Trophoblast cell (in vitro differentiated cells and primary cell): Measurements from ENCODE around the gene MYOG.

Source experiments
- DNase-seq, 2 donors: peaks; one replicate each; pipeline ENCODE4 v3.0.0-alpha.2; 2016
- H2AFZ ChIP-seq: 2 replicates; pipeline ENCODE4 v1.6.1; 2013; ENCODE audit warnings: low read length, moderate library complexity, mild to moderate bottlenecking; ENCODE audit not compliant: insufficient read depth, poor library complexity
- H2AK5ac ChIP-seq: 2 replicates; pipeline ENCODE4 v1.6.1; 2013; ENCODE audit warnings: mild to moderate bottlenecking, low read length
- H2BK120ac ChIP-seq: 2 replicates; pipeline ENCODE4 v1.6.1; 2013; ENCODE audit warnings: low read length, mild to moderate bottlenecking, moderate library complexity; ENCODE audit not compliant: insufficient read depth, poor library complexity
- H2BK12ac ChIP-seq: 2 replicates; pipeline ENCODE4 v1.6.1; 2013; ENCODE audit warnings: mild to moderate bottlenecking, low read length, moderate library complexity
- H2BK5ac ChIP-seq: 2 replicates; pipeline ENCODE4 v1.6.1; 2013; ENCODE audit warnings: low read length, low read depth, moderate library complexity, mild to moderate bottlenecking; ENCODE audit not compliant: poor library complexity
- H3K14ac ChIP-seq: 2 replicates; pipeline ENCODE4 v1.6.1; 2013; ENCODE audit warnings: mild to moderate bottlenecking, low read length
- H3K18ac ChIP-seq: 2 replicates; pipeline ENCODE4 v1.6.1; 2013; ENCODE audit warnings: mild to moderate bottlenecking, low read length
- H3K23ac ChIP-seq: 2 replicates; pipeline ENCODE4 v1.6.1; 2013; ENCODE audit warnings: low read length
- H3K27ac ChIP-seq: 2 replicates; pipeline ENCODE4 v1.5.1; 2013; ENCODE audit warnings: low read depth, mild to moderate bottlenecking, inconsistent platforms, low read length, moderate library complexity
- H3K27me3 ChIP-seq: 2 replicates; pipeline ENCODE4 v1.6.1; 2013; ENCODE audit warnings: inconsistent platforms, mild to moderate bottlenecking, low read length, moderate library complexity; ENCODE audit not compliant: insufficient read depth
- H3K36me3 ChIP-seq, 2 experiments: 1 replicate in 1 of 2; 2 replicates in 1 of 2; pipeline ENCODE4 v1.6.1; 2013; ENCODE audit warnings: low read length in 2 of 2, mild to moderate bottlenecking in 2 of 2, moderate library complexity in 1 of 2; ENCODE audit not compliant: insufficient read depth in 2 of 2, control insufficient read depth in 1 of 2
- H3K4ac ChIP-seq: 2 replicates; pipeline ENCODE4 v1.6.1; 2013; ENCODE audit warnings: low read depth, mild to moderate bottlenecking, low read length, moderate library complexity
- H3K4me1 ChIP-seq, 2 experiments: 1 replicate in 1 of 2; 2 replicates in 1 of 2; pipeline ENCODE4 v1.6.1; 2013; ENCODE audit warnings: low read length in 2 of 2, mild to moderate bottlenecking in 2 of 2, moderate library complexity in 1 of 2; ENCODE audit not compliant: insufficient read depth in 2 of 2, control insufficient read depth in 1 of 2
- H3K4me2 ChIP-seq: 2 replicates; pipeline ENCODE4 v1.6.1; 2013; ENCODE audit warnings: inconsistent platforms, mild to moderate bottlenecking, low read length, moderate library complexity
- H3K4me3 ChIP-seq: 2 replicates; pipeline ENCODE4 v1.5.1; 2013; ENCODE audit warnings: mild to moderate bottlenecking, low read depth, low read length, inconsistent platforms
- H3K79me1 ChIP-seq: one replicate; pipeline ENCODE4 v1.6.1; 2013; ENCODE audit warnings: low read length
- H3K79me2 ChIP-seq: 2 replicates; pipeline ENCODE4 v1.6.1; 2013; ENCODE audit warnings: low read length, mild to moderate bottlenecking; ENCODE audit not compliant: control insufficient read depth, insufficient read depth, poor library complexity
- H3K9ac ChIP-seq: 2 replicates; pipeline ENCODE4 v1.6.1; 2013; ENCODE audit warnings: mild to moderate bottlenecking, low read length
- H3K9me3 ChIP-seq: 2 replicates; pipeline ENCODE4 v1.6.1; 2013; ENCODE audit warnings: low read depth, mild to moderate bottlenecking, control low read depth, inconsistent platforms, low read length; ENCODE audit not compliant: insufficient read depth
- H4K12ac ChIP-seq: 2 replicates; pipeline ENCODE4 v1.6.1; 2013; ENCODE audit warnings: low read depth, mild to moderate bottlenecking, low read length, moderate library complexity
- H4K8ac ChIP-seq: 2 replicates; pipeline ENCODE4 v1.6.1; 2013; ENCODE audit warnings: low read depth, mild to moderate bottlenecking, low read length, moderate library complexity
- H4K91ac ChIP-seq: one replicate; pipeline ENCODE4 v1.6.1; 2013; ENCODE audit warnings: low read depth, mild to moderate bottlenecking, low read length, moderate library complexity
- WGBS: extraction: QIAGEN DNeasy Blood & Tissue Kit; methylation state at CpG from one replicate; pipeline ENCODE4 v1.1.7; 2013; ENCODE audit warnings: missing lambda C conversion rate; ENCODE audit not compliant: insufficient read length, insufficient coverage; ENCODE audit errors: extremely low coverage; 5-methylcytosine and 5-hydroxymethylcytosine counted together

MYOG gene

GRCh38 chr1:203083463-203083921 lies 2.3 kb downstream of the MYOG start:
- H2AK5ac ChIP-seq = no peak overlapping the region
- H3K18ac ChIP-seq = no peak overlapping the region
- H4K91ac ChIP-seq = no peak overlapping the region
- H2BK5ac ChIP-seq = no peak overlapping the region
- no peak overlapping the region for H2AFZ ChIP-seq
- WGBS = no CpG with 5 or more reads among the region's 11 CpGs
- no peaks in the 10 kb centered on the region for H3K27me3 ChIP-seq
- no peaks in the 10 kb centered on the region for H3K9me3 ChIP-seq
- H3K27ac ChIP-seq = no peak overlapping the region
- H3K14ac ChIP-seq = no peak overlapping the region
- H3K4me3 ChIP-seq = no peak overlapping the region
- no peak overlapping the region for H3K4ac ChIP-seq
- H4K8ac ChIP-seq = no peak overlapping the region
- no peak overlapping the region for H4K12ac ChIP-seq
- H3K4me1 ChIP-seq = no peaks in the 10 kb centered on the region
- no peaks in the 10 kb centered on the region for H3K36me3 ChIP-seq
- no peak overlapping the region for H3K23ac ChIP-seq
- no peak overlapping the region for H2BK12ac ChIP-seq
- H2BK120ac ChIP-seq = no peak overlapping the region
- DNase-seq = no peak
- H3K4me2 ChIP-seq = no peak overlapping the region
- H3K79me2 ChIP-seq = no peaks in the 10 kb centered on the region
- H3K9ac ChIP-seq = no peak overlapping the region
- no peaks in the 10 kb centered on the region for H3K79me1 ChIP-seq

GRCh38 chr1:203082571-203083462 lies 3.0 kb downstream of the MYOG start:
- Histone ChIP-seq H2BK12ac (no peak overlapping the region), H3K27ac (no peak overlapping the region), H2AFZ (no peak overlapping the region), H3K27me3 (no peaks in the 10 kb centered on the region), H3K4me2 (no peak overlapping the region), H3K18ac (no peak overlapping the region), H3K36me3 (no peaks in the 10 kb centered on the region), H3K4me1 (no peaks in the 10 kb centered on the region), H3K4ac (no peak overlapping the region), H4K8ac (no peak overlapping the region), H3K79me1 (no peaks in the 10 kb centered on the region), H2BK120ac (no peak overlapping the region), H2BK5ac (no peak overlapping the region), H4K12ac (no peak overlapping the region), H3K4me3 (no peak overlapping the region), H3K9me3 (no peaks in the 10 kb centered on the region), H3K79me2 (no peaks in the 10 kb centered on the region), H3K14ac (no peak overlapping the region), H2AK5ac (no peak overlapping the region), H4K91ac (no peak overlapping the region), H3K9ac (no peak overlapping the region), H3K23ac (no peak overlapping the region)
- no peak for DNase-seq
- no CpG with 5 or more reads among the region's 11 CpGs for WGBS

- no peak overlapping the region for H3K18ac ChIP-seq
- H3K79me1 ChIP-seq = no peaks in the 10 kb centered on the region
- H3K4me2 ChIP-seq = no peak overlapping the region
- WGBS = no CpG with 5 or more reads among the region's 3 CpGs
- no peak overlapping the region for H3K4ac ChIP-seq
- H3K9me3 ChIP-seq = no peaks in the 10 kb centered on the region
- H2BK120ac ChIP-seq = no peak overlapping the region
- no peak overlapping the region for H3K23ac ChIP-seq
- no peak overlapping the region for H3K14ac ChIP-seq
- H3K4me1 ChIP-seq = no peaks in the 10 kb centered on the region
- no peak overlapping the region for H2BK5ac ChIP-seq
- no peak overlapping the region for H3K27ac ChIP-seq
- no peak overlapping the region for H3K9ac ChIP-seq
- H3K4me3 ChIP-seq = no peak overlapping the region
- H2AK5ac ChIP-seq = no peak overlapping the region
- no peak overlapping the region for H4K91ac ChIP-seq
- H3K79me2 ChIP-seq = no peaks in the 10 kb centered on the region
- H3K27me3 ChIP-seq = no peaks in the 10 kb centered on the region
- H3K36me3 ChIP-seq = no peaks in the 10 kb centered on the region
- no peak for DNase-seq
- H4K12ac ChIP-seq = no peak overlapping the region
- H2AFZ ChIP-seq = no peak overlapping the region
- H4K8ac ChIP-seq = no peak overlapping the region
- no peak overlapping the region for H2BK12ac ChIP-seq
Measured at GRCh38 chr1:203082231-203082505, 3.6 kb downstream of the MYOG start.

GRCh38 chr1:203081465-203082230 lies 4.2 kb downstream of the MYOG start:
- no peak overlapping the region for H3K14ac ChIP-seq
- H3K27ac ChIP-seq = no peak overlapping the region
- H2BK5ac ChIP-seq = no peak overlapping the region
- H3K9me3 ChIP-seq = peaks cover 2% of the 10 kb centered on the region
- no peak overlapping the region for H2BK120ac ChIP-seq
- no peak overlapping the region for H3K23ac ChIP-seq
- H3K9ac ChIP-seq = no peak overlapping the region
- H3K4me2 ChIP-seq = no peak overlapping the region
- H3K4ac ChIP-seq = no peak overlapping the region
- H3K18ac ChIP-seq = no peak overlapping the region
- H4K91ac ChIP-seq = no peak overlapping the region
- no CpG with 5 or more reads among the region's 9 CpGs for WGBS
- H4K8ac ChIP-seq = no peak overlapping the region
- H3K4me3 ChIP-seq = no peak overlapping the region
- no peaks in the 10 kb centered on the region for H3K4me1 ChIP-seq
- no peaks in the 10 kb centered on the region for H3K79me1 ChIP-seq
- H3K27me3 ChIP-seq = peaks cover 2% of the 10 kb centered on the region
- no peaks in the 10 kb centered on the region for H3K79me2 ChIP-seq
- H2BK12ac ChIP-seq = no peak overlapping the region
- H4K12ac ChIP-seq = no peak overlapping the region
- H2AK5ac ChIP-seq = no peak overlapping the region
- no peaks in the 10 kb centered on the region for H3K36me3 ChIP-seq
- DNase-seq = no peak
- H2AFZ ChIP-seq = no peak overlapping the region
